Stimulated activated CD8-positive, alpha-beta memory T cell treated with anti-CD3 and anti-CD28 coated beads, Interleukin-4, amount 100 ng/mL, for 48 hours (primary cell): Measurements from ENCODE around the gene PTPN1.
A peak's percentile ranks its signal among the peaks of the same experiment; 100 is the strongest.
"Not testable (repeated sequence)": the region's sequence is repeated elsewhere in the genome, so short reads cannot be mapped to it uniquely, and the experiment has no call there.

Source experiments
- DNase-seq: peaks from one replicate; pipeline ENCODE4 v3.0.0-alpha.2; 2020

The PTPN1 gene

DNA sequence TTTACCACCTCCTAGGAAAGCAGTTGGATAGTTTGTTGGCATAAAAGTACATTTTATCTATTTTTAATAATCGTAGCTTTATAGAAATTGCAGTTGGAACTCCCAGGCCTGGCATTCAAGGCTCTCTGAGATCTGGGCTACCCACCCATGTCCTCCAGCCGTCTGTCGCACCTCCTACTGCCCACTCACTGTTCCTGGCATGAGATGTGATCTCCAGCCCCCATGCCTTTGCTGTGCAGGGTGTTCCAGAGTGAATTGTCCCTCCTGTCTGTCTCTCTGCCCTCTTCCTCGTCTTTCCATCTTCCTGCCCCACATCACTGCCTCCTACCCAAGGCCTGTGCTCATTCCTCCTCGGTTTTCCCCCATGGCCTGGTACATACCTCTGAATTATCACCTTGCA is 50.7 kb downstream of the PTPN1 start:
- DNase-seq: no peak

DNA sequence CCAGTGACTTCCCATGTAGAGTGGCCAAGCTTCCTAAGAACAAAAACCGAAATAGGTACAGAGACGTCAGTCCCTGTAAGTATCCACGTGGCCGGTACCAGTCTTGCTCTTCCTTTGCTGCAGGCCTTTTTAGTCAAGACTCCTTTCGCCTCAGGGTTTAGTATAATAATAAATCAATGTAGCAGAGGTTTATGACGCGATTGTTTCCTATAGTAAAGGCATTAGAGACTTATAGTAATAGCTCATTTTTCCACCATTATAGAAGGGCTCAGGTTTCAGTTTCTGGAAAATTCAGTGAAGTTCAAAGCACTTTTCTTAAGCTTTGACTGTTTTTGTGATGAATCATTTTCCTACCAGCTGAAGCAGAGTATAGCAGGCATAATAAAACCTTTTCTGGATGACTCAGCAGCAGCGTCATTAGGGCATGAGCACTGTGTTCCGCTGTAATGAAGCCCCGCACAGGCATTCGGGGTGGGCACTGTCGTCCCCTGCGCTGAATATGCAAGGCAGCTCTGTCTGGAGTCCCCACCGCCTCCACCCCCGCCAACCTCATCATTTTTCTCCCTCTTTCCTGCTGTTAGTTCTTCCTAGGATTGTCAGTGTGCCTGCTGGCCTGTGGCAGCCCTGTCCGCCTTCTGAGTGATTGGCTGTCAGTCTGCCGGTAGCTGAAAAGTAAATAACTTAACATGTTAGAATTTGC is 51.3 kb downstream of the PTPN1 start:
- peak; percentile 78 for DNase-seq

DNA sequence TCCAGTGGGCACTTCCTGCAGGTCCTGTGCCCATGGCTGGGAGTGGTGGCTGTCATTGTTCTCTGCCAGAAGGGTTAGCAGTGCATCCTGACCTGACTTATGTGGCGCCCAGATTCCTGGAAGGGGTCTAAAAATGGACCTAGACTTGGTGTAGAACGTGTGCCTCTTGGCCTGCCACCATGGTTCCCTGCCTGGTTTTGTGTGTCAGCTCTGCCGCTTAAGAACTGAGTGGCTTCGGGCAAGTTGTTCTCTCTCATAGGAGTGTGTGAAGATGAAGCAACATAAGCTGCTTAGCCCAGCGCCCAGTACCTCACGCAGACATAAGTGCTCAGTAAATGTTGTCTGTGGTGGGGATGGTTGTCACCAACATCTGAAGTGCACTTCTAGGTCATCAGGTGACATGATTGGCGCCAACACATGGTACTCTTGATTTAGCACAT is 52.1 kb downstream of the PTPN1 start:
- no peak for DNase-seq

DNA sequence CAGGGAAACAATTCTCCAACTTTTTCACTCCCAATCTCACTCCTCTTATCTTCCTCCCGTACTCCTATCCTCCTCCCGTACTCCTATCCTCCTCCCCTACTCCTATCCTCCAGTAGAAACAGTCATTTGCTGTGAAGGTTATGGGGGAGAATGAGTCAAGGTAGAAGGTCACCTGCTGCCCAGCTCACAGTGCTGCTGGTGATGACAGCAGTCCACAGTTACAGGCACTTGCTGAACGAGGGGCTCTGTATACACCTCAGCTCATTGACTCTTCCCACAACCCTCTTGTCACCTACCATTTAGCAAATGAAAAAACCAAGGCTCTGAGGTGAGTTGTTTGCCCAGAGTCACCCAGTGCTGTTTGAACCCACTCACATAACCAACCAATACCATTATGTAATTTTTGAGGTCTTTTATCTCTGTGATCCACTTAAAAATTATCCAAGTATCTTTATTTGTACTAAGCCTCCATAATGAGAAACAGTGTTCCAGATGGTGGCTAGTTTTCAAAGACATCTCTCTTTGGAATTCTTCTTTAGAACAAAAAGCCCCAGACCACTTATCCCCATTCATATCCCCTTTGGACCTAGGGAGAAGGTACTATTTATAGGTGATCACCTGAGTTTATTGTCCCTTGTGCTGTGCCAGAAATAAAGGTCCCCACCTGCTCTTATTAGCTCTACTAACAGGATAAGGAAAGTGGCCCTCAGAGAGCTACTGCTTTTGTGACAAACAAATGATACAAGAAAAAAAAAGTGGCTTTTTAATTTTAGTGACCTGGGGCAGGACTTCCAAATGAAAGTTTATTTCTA is 53.2 kb downstream of the PTPN1 start:
- DNase-seq: no peak

DNA sequence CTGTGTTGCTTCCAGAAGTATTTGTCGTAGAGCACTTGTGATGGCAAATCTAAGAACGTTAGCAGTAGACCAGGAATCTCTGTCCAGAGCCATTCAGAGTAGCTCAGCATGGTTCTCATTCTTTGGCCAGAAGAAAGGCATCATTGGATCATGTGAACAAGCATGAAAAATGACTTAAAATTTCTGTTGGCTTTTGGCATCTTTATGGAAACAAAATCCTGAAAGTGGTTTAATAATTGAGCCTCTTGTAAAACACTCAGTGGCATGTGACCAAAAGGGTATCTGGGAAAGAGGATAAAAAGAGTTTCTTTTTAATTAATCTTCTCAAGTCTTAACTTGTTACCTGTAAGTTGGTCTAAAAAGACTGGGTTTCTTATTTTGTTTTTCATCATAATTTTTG is 55.2 kb downstream of the PTPN1 start:
- no peak for DNase-seq

DNA sequence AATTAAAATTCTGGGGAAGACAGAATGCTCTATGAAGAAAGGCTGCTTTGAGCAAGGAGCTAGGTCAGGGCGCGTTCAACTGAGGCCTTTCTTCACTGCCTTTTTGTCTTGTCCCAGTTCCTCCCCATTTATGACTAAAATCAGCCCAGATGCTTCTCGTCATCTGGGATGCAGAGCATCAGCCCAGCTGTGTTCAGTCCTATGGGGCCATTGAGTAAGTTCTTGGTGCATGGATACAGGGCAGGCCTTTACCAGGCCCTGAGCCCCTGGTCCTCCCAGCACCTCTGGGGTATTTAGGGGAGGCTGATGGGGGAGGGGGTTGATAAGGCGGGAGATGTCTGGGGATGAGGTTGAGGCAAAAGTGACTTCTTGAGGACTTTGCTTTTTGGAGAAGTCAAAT is 55.7 kb downstream of the PTPN1 start:
- no peak for DNase-seq

DNA sequence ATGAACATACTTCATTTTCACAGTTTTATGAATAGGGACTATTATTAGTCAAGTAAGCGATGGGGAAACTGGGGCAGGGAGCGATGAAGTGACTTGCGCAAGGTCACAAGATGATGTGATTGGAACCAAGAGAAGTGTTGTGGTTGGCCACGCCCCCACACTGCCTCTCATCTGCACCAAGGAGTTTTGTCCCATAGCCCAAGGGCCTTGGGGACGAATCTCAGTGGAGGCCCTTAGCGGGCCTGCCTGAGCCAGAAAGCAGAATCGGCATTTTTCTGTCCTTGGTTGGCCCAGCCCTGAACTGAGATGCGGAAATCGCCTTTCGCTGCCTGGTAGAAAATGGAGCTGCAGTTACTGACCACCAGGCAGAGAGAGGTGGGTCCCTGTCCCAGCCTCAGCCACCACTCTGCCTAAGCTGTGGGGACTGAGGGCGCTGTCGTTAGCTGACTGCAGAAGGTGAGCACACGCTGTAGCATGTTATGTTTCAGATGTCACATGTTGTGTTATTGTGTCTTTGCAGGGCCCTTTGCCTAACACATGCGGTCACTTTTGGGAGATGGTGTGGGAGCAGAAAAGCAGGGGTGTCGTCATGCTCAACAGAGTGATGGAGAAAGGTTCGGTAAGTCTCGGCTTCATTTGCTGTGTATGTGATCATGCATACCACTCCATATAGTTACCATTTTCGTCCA is 57.8 kb downstream of the PTPN1 start:
- DNase-seq: peak; percentile 64

DNA sequence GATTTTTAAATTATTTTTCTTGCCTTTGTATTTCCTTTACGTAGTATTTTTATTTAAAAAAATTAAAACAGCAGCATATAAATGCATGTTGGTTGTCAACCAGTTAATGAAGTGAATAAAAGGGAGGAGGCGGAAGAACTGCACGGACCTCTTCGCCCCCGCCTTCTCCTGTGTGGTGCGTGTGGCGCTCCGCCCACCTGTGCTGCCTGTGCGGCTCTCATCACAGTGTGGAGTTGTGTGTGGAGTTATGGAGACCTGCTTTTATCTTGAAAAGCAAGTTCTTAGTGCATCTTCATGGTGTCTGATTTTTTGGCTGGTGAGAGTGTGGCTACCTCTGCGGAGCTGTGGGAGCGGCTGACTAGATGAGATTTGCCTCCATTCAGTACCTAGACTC is 58.4 kb downstream of the PTPN1 start:
- peak; percentile 11 for DNase-seq

DNA sequence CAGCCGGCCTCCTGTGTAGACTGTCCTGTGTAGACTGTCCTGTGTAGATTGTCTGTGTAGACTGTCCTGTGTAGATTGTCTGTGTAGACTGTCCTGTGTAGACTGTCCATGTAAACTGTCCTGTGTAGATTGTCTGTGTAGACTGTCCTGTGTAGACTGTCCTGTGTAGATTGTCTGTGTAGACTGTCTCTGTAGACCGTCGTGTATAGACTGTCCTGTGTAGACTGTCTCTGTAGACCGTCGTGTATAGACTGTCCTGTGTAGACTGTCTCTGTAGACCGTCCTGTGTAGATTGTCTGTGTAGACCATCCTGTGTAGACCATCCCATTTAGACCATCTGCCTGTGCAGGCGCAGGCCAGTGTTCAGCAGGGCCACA is 59.3 kb downstream of the PTPN1 start:
- DNase-seq: not testable (repeated sequence)

DNA sequence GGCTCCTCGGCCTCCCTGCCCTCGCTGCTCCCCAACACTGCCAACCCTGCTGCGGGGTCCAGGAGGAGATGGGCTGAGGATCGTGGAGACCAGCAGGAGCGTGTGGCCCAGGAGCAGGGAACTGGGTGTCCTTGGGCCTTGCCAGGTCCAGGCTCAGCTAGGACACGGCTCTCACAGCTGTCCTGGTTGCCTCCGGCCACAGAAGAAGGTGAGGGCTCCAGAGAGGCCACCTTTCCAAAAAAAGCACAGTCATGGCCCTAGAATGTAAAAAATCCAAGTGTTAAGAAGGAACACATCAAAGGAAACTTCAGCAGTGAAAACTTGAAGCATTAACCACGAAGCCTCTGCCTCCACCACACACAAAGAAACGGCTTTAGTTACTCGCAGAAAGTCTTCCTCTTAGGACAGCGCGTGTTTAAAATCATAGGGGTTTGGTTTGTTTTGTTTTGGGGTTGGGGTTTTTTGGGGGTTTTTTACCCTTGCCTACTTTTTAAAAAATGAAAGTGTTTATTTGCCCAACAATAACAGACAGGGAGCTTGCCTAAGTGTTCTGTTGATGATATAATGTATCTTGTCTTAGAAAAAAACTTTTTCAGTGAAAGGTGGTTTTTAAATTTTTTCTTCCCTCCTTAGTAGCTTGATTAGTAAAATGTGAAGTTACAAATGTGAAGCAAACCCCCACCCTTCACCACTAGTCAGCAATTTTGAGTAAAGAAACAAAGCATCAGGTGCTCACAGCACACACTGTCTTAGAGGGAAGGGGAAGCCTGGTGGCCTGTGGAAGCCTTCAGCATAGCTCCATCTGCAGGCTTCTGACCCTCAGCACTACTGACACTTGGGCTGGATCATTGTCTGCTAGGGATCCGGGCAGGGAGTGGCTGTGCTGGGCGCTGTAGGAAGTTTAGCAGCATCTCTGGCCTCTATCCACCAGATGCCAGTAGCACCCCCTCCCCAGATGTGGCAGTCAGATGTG is 60.0 kb downstream of the PTPN1 start:
- peak; percentile 59 for DNase-seq

DNA sequence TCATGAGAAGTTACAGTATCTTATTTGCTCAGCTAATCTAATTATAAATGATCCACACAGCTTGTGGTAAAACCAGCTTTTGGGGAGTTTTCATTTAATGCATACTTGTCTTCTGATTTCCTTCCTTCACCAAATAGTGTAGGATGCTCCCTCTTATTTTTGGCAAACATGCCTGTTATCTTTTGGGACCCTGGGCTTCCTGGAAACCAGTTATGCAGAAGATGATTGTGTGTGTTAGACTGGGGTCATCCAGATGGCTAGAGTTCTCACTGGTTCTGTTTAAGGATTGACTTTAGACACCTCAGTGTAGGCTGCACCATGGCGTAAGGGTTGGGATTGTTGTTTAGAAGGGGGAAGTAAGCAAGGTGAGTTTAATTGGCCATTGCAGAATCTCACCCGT is 61.3 kb downstream of the PTPN1 start:
- no peak for DNase-seq

DNA sequence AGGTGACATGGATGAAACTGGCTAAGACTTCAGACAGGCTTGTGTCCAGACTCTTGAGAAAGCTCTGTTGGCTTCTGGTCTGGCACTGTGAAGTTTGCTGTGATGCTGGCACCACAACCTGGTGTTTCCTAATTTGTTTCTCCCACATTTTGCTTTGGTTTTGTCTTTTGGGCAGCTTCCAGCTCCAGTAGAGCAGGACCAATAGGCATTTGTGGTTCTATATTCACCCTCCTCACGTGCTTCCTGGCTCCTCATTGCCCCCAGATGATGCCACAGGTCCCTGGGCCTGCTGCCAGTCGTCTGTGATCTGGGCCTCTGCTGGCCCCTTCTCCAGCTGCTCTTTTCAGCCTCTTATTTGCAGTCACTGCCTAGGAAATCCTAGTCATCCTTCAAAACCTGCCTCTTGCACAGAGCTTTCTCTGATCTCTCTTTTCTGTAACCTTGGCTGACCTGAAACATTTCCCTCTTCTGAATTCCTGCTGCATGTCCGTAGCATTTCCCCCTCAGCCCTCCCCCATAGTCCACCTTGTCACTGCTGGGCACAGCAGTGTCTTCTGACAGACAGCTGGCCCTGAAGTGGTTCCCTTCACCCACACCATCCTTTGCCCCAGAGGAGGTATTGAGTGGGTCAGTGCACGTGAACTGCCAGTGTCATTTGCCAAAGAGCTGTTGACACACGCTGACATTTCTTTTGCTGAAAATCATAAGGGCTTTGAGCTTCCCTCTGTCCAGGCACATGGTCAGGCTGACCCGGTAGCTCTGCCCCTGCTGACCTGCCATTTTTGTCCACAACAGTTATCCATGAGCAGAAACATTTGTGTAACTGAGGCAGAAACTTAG is 63.0 kb downstream of the PTPN1 start:
- DNase-seq: peak; percentile 16

DNA sequence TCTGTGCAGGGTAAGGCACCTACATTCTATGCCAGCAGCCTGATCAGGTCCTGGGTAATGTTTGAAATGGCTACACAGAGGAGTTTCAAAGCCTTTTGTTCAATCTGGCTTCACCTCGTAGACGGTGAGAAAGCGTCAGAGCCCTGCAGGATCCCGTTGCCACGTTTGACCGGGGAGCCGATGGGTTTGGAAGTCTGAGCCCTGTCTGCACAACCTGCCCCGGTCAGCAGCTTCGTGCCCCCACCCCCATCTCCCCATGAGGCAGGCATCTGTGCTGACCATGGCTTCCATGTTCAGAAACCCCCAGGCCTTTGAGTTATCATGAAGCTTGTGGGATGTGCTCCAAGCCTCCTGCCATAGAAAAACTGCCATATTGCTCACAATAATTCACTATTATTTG is 63.9 kb downstream of the PTPN1 start:
- DNase-seq: no peak

DNA sequence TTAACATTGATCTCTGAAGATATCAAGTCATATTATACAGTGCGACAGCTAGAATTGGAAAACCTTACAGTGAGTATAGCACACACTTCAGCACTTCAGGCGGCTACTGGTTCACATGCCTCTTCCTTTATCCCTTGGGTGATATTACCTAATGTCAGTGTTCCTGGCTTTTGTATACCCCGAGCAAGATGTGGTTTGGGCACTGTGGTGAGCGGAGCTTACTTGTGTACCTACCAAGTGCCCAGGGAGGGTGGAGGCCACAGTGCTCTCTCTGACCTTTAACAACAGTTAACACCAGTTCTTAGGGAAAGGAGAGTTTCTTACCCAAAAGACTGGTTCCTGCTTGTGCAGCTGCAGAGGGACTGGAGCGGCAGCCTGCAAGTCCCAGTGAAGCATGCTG is 64.4 kb downstream of the PTPN1 start:
- DNase-seq: no peak

DNA sequence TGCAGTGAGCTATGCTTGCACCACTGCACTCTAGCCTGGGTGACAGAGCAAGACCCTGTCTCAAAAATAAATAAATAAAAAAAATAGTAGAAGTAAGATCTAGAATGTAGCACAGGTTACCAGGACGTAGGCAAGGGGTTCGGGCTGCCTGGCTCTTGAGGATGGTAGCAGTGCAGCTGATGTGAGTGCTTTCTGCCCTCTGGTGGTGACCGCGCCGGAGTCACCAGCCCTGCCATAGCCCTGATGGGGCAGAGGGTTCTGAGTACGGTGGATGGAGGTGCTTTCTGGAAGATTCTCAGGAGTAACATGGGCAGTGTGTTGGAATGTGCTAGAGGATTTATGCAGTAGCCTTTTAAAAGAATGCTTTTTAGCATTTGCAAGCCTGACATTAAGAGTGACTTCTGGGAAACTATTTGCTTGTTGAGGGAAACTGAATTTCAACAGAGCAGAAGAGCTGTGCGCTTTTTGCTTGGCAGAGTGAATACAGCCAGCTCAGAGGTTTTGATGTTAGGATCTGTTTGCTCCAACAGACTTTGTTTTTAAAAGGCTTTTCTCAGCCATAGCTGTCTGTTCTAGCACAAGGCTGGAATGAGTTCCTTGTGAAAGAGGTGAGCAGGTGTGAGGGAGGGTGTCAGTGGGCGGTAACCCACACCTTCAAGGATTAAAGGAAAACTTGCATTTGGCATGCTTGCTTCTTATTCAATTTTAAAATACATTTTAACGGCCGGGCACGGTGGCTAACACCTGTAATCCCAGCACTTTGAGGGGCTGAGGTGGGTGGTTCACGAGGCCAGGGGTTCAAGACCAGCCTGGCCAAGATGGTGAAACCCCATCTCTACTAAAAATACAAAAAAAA is 65.9 kb downstream of the PTPN1 start:
- DNase-seq: peak; percentile 76

DNA sequence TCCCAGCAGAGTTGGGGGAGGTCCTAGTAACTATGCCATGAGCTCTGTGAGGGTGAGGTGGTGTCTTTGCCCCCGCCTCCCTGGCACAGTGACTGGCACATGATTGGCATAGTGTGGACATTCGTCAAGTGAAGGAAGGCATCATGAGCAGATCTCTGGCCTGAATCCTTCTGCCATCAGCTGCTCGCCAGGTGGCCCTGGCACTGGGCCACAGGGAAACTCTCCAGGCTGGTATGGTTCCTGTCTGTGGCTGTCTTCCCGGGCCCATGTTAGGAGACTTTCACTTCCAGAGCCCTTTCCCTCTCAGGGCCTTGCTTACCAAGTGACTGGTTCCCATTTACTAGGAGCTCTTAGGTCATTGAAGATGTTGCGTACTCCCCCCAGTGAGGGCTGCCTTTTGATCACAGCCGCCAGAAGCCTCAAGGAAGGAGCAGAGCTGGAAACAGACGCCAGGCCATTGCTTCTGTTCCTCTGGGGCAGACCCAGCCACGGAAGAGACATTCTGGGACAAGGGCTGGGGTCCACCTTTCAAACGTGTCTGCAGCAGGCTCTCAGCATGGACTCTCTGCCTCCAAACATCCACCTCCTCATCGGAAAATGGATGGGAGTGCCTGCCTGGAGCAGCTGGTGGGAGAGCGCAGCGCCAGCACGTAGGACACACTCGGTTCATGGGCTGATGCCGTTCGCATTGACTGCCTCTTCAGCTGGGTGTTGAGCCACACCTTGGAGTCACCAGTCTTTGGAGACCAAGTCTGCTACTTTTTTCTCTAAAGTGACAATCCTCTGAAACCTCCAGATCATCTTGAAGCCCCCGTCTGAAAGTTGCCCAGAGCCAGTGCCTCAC is 67.2 kb downstream of the PTPN1 start:
- no peak for DNase-seq

DNA sequence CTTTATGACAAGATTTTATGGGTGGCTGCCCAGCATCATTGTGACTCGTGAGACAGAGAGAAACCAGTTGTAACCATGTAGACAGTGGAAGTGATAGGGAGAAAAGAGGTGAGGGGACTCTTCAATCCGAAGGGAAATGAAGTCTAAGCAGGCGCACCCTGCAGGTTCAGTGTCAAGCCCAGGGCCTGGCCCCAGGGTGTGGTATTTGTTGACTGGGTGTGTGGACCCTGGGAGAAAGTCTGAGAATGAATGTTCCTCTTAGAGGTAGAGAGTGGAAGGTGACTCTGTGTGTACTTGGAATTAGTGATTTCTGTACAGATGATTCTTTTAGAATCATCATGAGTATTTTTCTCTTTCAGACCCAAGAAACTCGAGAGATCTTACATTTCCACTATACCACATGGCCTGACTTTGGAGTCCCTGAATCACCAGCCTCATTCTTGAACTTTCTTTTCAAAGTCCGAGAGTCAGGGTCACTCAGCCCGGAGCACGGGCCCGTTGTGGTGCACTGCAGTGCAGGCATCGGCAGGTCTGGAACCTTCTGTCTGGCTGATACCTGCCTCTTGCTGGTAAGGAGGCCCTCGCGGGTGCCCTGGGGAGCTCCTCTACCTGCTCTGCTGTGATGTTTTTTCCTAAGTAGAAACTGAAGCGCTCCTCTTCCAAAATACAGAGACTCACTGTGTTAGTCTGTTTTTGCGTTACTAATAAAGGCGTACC is 68.0 kb downstream of the PTPN1 start:
- DNase-seq: no peak

DNA sequence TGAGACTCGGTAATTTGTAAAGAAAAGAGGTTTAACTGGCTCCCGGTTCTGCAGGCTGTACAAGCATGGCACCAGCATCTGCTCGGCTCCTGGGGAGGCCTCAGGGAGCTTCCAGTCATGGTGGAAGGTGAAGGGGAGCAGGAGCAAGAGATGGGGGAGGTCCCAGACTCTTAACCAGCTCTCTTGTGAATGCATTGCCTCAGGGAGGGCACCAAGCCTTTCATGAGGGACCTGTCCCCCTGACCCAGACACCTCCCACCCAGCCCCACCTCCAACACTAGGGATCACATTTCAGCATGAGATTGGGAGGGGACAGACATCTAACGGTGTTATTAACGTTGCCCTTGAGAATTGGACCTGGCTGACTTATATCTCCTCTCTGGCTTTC is 68.6 kb downstream of the PTPN1 start:
- DNase-seq: no peak

DNA sequence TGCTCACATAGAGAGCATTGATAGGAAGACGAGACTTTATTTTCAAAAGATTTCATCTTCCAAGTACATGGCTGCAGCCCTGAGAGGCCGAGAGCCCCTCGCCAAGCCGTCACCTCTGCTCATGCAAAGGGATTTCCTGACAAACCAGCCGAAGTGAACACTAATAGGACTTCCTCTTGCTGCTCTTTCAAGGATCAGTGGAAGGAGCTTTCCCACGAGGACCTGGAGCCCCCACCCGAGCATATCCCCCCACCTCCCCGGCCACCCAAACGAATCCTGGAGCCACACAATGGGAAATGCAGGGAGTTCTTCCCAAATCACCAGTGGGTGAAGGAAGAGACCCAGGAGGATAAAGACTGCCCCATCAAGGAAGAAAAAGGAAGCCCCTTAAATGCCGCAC is 69.3 kb downstream of the PTPN1 start:
- no peak for DNase-seq
